HG03196 (cell line): ENCODE data around the gene POM121C.
"Not testable (repeated sequence)": the region's sequence is repeated elsewhere in the genome, so short reads cannot be mapped to it uniquely, and the experiment has no call there.

Experiments
- ATAC-seq: cut with Tn5 transposase; IDR thresholded peaks from one replicate; pipeline ENCODE4 v1.9.1; 2021; ENCODE audit not compliant: unreplicated experiment

The POM121C gene

GRCh38 chr7:75397865-75398264 is 88.2 kb downstream of the POM121C start:
- not testable (repeated sequence) for ATAC-seq

GRCh38 chr7:75395329-75395728 is 90.8 kb downstream of the POM121C start, which contains the start of gene TRIM73:
Gene TRIM73, plus strand, starts transcription at chr7:75395629. Its CDS starts 3,305 bp downstream, at chr7:75398934.
- ATAC-seq: not testable (repeated sequence)

- ATAC-seq: not testable (repeated sequence)
Observed at GRCh38 chr7:75393194-75393593, 92.9 kb downstream of the POM121C start.

- not testable (repeated sequence) for ATAC-seq
Observed at GRCh38 chr7:75374519-75375317, 111.4 kb downstream of the POM121C start.

GRCh38 chr7:75374144-75374518 is 112.0 kb downstream of the POM121C start:
- not testable (repeated sequence) for ATAC-seq

GRCh38 chr7:75367313-75367712 is 118.8 kb downstream of the POM121C start:
- not testable (repeated sequence) for ATAC-seq
